GM19468 (cell line): ENCODE data around the gene STRADB.
"Not testable (repeated sequence)": the region's sequence is repeated elsewhere in the genome, so short reads cannot be mapped to it uniquely, and the experiment has no call there.

Source experiments
- ATAC-seq: cut with Tn5 transposase; IDR thresholded peaks from one replicate; pipeline ENCODE4 v1.9.1; 2021; ENCODE audit warnings: mild to moderate bottlenecking, moderate library complexity, moderate number of reproducible peaks; ENCODE audit not compliant: unreplicated experiment; ENCODE audit errors: extremely low read depth

The STRADB gene

DNA sequence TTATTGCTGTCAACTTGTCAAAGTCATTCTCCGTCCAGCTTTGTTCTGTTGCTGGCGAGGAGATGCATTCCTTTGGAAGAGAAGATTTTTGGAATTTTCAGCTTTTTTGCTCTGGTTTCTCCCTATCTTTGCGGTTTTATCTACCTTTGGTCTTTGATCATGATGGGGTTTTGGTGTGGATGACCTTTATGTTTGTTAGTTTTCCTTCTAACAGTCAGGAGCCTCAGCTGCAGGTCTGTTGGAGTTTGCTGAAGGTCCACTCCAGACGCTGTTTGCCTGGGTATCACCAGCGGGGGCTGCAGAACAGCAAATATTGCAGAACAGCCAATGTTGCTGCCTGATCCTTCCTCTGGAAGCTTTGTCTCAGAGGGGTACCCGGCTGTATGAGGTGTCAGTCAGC, 21.7 kb upstream of the STRADB start:
- not testable (repeated sequence) for ATAC-seq

DNA sequence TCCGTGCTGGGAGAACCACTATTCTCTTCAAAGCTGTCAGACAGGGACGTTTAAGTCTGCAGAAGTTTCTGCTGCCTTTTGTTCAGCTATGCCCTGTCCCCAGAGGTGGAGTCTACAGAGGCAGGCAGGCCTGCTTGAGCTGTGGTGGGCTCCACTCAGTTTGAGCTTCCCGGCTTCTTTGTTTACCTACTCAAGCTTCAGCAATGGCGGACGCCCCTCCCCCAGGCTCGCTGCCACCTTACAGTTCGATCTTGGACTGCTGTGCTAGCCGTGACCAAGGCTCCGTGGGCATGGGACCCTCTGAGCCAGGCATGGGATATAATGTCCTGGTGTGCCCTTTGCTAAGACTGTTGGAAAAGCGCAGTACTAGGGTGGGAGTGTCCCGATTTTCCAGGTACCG, 21.2 kb upstream of the STRADB start:
- not testable (repeated sequence) for ATAC-seq

DNA sequence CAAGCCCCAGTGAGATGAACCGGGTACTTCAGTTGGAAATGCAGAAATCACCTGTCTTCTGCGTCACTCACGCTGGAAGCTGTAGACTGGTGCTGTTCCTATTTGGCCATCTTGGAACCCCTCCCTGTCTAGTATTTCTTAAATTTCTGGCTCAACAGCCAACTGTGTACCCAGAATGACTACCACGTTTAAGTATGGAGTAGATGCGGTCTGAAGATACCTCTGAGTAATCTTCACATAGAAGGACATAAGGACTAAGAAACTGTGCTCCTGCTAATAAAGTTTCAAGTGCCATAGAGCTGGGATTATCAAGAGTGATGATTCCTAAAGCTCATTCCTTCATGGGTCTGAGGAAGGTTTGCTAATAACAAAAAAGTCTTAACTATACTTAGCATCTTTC, 20.7 kb upstream of the STRADB start:
- ATAC-seq = no peak

DNA sequence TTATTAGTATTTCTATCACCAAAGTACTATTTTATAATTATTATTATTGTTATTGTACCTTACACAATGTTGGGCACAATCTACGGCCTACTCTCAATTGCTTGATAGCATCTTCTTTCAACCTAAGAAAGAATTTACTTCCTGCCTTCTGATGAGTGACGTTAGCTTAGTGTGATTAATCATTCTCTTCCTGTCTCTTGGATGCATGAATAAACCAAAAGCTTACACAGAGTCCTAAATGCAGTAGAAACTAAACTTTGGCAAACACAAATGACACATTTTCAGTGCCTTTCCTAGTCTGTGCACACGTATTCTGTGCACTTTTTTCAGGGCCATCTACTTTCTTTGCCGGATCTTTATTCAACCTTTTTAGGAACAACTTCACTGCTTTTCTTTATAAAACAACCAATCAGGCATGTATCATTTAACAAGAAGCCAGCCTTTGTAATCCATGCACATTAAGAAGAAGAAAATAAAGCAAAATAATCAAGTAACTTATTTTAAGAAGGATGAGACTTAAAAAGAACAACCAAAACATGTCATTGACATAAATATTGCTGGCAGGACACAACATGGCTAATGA, 19.4 kb upstream of the STRADB start:
- no peak for ATAC-seq

DNA sequence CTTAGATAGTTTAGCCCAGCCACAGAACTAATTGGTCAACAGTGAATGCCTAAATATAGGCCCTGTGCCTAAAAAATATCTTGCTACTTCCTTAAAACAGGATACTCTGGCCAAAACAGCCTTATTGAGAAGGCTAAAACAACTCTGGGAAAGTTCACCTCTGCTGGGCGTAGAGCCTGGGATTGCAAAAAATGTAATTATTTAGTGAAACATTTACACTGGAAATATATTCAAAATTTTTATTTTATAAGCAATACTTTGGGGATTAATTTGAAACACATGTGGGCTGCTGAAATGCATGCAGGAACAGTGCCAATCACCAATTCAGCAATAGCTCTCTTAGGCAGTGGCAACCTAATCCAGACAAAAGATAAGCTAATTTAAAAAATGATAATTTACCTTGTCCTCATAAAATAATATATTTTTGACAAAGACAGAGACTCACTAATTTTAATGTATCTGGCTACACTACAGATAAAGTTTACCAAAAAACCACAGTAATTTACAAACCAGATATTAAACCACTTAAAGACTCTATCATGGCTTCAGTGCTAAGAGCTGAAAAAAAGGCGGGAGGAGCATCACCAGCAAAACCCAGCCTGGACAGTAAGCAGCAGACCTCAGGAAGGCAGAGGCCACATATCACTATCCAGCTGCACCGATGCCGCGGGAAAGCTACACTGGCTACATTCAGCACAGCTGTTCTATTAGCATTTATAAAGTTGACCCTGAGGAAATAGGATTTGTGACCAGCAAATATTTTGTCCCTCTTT, 18.7 kb upstream of the STRADB start:
- no peak for ATAC-seq

DNA sequence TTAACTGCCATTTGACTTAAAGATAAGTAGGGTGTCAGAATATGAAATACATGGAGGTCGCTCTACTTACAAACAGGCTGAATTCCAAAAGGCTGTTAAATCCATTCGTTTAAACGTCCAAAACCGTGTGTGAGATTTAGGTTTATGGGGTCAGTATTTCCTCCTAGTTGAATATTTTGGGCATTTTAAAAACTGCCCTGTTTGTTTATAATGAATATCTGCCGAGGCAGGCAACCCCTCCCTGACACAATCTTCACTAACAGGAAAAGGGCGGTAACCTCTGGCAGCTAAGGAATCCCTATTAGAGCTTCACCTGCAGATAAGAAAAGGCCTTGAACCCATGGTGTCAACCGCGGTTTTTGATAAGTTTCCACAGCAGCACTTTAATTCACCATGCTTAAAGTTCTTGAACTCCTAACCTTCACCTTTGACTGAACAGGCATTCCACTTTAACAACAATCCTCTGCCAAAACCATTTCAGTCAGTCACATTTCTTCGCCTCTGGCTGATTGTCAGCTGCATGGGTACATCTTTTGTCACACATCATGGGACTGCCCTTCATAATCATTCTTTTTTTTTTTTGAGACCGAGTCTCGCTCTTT, 18.0 kb upstream of the STRADB start:
- ATAC-seq = no peak

DNA sequence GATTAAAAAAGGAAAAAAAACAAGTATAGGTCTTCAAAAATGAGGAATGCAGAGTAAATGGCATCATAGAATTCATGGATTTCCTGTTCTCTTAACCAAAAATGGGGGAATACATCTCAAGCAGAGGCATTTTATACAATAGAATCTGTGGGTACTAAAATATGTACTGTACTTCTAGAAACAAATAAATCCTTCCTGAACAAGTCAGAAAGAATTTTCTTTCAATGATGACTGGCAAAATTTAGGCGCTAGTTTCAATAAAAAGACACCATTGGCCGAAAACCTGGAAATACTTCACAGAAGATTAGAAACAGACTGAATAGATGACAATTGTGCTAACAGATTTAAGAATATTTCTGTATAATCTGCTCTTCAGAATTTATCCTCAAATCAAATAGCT, 15.4 kb upstream of the STRADB start:
- ATAC-seq = no peak

DNA sequence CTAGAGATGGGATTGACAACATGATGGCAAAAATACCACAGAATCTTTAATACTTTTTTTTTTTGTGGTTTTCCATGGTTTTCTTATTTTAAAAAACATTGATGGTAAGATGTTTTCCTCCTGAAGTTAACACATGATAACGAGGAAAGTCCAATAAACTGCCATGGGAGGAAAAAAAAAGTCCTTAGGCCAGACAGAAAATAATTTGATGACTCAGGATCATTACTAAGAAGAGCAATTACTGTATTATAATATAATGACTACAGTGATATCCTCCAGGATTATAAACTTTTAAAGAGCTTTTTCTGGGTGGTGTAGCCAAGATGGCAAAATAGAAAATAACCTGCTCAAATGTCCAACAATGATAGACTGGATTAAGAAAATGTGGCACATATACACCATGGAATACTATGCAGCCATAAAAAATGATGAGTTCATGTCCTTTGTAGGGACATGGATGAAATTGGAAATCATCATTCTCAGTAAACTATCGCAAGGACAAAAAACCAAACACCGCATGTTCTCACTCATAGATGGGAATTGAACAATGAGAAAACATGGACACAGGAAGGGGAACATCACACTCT, 12.1 kb upstream of the STRADB start:
- not testable (repeated sequence) for ATAC-seq

DNA sequence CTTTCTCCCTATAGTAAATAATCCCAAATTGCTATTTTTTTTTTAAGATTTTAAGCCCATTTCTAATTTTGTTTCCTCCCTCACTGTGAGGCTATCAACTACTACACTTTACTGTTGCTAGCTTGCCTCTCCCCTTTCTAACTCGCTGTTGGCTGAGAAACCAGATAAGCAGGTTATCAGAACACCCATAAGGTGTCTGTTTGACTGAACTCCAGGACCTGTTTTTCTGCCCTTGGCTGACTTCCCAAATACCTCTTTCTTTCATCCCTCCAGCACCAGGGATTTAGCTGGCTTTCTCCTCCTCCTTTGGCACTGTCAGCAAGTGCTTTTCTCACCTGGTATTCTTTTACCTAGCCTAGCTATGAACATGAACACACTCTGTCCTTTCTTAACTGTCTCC, 11.4 kb upstream of the STRADB start:
- ATAC-seq = no peak

DNA sequence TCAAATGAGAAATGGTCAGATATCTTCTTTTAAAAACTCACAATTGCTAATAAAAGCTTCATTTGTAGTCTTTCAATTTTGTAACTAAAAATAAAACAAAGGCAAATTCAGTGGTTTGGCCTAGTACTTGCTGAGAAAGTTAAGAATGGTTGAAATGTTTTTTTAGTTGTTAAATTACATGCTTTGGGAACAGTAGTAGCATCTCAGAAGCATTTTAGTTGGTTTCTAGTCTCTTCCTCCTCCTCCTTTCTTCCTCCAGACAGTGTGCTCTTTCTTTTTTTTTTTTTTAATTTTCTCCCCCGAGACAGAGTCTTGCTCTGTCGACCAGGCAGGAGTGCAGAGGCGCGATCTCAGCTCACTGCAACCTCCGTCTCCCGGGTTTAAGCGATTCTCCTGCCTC, 10.1 kb upstream of the STRADB start:
- ATAC-seq = no peak

DNA sequence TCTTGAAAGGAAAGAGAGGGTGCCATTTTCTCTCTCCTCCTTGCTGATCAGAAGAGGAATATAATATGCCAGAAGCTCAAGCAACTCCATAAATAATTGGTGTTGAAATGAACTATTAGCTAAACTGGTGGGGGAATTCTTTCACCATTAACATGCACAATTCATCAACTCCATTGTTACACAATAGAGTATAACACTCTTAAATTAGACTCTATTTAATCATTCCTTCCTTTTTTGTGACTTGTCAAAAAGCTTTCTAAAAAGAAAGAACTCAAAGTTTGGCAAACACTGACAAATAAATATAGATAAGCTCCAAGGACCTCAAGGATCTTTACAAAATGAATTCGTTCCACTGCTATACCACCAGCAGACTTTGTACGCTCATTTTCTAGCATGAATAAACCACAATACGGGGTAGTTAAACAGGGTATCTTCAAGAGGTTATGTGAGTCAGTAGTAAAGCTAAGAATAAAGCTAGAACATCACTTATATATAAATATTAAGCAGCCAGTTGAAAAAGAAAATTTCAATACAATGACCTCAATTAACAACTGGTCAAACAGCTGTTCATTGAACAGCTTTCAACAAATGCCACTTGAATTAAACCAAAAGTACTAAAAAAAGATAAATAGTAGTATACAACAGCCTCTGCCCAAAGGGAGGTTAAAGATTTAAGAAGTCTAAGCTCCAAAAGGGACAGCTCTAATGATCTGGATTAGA, 6.6 kb upstream of the STRADB start:
- ATAC-seq = no peak

DNA sequence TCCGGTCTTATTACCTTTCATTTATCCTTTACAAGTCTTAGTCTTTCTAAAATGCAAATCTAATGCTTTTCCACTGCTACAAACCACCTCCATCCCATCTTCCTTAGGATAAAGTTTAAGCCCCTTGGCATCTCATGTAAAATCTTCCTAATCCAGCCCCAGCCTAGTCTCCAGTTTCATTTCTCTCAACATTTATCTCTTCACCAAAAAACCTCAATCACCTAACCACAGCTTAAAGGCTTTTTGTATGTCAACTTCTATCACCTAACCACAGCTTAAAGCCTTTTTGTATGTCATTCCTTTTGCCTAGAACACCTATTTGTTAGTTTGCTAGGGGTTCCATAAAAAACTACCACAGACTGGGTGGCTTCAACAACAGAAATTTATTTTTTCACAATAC, 4.5 kb upstream of the STRADB start:
- ATAC-seq = no peak

DNA sequence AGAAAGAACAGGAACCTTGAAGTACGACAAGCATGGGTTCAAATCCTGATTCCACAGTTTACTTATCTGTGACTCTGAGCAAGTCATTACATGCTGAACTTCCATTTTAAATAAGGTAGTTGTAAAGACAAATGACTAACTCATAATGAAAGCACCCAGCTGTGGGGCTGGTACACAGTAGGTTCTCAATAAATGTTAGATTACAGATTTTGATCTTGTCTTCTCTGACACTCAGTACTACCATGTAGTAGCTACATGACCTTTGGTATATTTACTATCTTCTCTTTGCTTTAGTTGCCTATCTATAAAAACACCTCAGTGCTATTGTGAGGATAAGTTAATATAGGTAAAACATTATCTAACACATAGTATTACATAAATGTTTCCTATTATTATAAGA, 3.5 kb upstream of the STRADB start:
- no peak for ATAC-seq

DNA sequence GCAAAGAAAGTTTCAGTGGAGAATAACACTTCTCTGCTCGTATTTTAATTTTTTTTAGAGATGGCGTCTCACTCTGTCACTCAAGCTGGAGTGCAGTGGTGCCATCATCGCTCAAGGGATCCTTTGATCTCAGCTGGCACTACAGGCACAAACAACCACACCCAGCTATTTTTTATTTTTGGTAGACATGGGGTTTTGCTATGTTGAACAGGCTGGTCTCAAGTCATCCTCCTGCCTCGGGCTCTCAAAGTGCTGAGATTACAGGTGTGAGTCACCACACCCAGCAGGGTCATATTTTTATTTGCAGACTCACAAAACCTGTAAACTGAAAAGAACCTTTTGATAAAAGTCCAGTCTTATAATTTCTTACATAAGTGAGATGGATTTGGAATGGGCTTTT, 2.8 kb upstream of the STRADB start:
- ATAC-seq = no peak

DNA sequence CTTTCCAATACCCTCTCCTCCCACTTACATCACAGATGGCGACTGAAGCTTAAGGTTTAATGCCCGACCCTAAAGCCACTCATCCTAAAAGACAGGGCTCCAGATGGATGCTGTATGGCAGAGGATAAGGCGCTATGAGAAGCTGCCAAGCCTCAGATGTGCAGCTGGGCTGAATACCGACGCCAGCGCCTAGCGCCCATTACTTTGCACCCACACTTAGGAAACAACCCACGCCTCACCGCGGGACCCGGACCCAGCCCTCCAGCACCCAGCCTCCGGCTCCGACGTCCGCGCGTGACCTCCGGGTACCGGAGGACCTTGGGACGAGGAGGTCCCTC, 617 bp upstream of the STRADB start:
- ATAC-seq = no peak

DNA sequence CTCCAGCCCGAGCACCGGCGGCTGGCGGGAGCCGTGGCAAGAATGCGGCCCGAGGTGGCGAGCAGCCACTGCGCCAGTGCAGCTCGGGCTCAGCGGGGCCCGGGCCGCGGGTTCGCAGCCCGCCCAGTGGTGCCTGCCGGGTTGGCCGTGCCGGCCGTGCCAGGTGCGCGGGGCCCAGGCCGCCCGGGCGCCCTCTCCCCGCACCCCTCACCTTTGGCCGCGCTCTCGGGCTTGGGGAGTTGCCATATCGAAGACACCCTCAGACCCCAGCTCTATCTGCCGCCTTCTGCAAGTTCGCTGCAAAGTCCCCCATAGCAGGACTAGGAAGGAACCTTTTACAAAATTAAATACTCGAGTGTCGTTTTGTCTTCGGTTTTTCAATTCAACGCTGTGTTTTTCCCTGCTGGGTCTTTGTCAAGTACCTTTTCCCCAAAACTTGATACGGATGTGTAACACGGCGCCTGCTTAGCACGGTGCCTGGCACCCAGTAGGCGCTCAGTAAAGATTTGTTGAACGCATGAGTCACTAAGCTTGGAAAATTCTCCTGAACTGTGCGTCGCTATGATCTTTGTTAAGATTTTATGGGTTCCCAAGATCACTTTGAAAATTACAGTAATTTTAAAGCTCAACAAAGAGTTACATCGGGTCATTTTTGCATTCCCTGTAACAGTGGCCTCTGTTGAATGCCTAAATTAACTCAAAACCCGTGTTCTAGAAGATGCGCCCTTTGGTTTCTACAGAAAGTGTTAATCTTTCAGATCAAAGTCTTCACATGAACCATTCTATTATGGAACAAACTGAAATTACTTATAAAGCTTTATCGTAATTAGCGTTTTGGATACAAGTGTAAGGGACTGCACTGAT, 750 bp downstream of the STRADB start:
- ATAC-seq = peak; percentile 7

DNA sequence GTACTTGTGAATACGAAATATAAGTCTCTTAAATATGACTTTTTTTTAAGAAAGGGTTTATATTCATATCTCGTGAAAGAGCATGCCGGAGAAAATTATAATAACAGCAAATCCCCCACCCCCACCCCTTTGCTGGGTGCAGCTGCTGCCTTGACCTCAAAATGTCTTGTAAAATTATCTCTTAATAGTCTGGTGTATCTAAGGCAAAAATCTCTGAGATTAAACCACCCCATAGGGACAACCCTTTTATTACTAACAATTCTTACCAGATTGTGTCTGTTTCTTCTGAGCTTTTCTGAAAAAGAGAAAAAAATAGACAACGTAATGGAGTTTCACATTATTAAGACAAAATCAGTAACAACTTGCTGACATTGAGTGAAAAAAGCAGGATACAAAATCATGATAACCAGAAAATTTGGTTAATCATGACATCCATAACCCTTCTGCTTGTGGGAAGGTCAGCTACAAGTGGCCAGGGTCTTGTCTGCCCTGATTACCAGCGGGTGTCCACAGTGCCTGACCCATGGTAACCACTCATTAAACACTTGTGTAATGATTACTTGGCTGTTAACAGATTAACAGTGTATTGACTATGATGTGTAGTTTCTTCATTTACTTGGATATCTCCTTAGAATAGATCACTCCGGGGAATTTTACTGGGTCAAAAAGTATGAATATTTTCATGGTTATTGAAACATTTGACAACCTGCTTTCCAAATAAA, 1.5 kb downstream of the STRADB start:
- no peak for ATAC-seq

DNA sequence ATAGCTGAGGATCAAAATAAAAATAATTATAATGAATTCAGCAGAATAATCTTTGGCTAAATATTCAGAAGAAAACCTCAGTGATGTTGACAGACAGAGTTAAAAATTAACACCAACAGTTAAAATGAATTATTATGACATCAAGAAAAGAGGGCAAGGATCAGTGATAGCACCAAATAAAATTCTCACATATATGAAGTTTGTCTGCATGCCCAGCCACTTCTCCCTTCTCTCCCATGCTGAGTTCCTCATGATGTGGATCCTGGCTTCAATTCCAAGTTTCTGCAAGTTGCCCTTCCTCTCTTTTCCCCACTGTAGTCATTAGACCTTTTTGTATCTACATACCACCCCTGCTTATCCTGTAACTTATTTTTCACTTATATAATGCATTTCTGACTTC, 6.8 kb downstream of the STRADB start:
- ATAC-seq = no peak

DNA sequence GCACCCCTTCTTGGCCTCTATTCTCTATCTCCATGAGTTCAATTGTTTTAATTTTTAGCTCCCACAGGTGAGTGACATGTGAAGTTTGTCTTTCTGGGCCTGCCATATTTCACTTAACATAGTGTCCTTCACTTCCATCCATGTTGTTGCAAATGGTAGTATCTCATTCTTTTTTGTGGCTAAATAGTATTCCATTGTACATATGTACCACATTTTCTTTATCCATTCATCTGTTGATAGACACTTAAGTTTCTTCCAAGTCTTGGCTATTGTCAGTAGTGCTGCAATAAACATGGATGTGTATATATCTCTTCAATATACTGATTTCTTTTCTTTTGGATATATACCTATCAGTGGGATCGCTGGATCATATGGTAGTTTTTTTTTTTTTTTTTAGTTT, 9.0 kb downstream of the STRADB start:
- no peak for ATAC-seq
